ENCODE data around the gene RANGAP1.

DNA sequence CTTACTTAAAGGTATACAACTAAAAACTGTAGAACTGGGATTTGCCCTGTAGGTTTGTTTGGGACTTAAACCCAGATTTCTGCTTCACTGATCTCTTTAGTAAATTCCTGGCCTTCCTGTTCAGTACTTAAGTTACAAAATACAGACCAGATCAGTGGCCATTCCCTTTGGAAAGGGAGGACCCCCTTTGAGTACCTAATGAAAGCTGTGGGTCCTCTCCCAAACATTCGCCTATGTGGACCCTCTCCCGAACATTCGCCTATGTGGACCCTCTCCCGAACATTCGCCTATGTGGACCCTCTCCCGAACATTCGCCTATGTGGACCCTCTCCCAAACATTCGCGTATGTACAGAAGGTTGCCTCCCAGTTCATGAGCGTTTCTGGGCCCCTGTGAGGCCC lies 70.6 kb downstream of the RANGAP1 start:
- no peak for TF ChIP-seq ZC3H10 (CRISPR knock-in tag; IDR thresholded peaks at IDR 0.05)
- TF ChIP-seq PPARA (CRISPR knock-in tag; IDR thresholded peaks at IDR 0.05; ENCODE audit: borderline replicate concordance), result no peak
- TF ChIP-seq, protein P1, sequence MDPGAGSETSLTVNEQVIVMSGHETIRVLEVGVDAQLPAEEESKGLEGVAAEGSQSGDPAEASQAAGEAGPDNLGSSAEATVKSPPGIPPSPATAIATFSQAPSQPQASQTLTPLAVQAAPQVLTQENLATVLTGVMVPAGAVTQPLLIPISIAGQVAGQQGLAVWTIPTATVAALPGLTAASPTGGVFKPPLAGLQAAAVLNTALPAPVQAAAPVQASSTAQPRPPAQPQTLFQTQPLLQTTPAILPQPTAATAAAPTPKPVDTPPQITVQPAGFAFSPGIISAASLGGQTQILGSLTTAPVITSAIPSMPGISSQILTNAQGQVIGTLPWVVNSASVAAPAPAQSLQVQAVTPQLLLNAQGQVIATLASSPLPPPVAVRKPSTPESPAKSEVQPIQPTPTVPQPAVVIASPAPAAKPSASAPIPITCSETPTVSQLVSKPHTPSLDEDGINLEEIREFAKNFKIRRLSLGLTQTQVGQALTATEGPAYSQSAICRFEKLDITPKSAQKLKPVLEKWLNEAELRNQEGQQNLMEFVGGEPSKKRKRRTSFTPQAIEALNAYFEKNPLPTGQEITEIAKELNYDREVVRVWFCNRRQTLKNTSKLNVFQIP (CRISPR knock-in tag; IDR thresholded peaks at IDR 0.05; ENCODE audit: borderline replicate concordance, low read depth), result no peak
- TF ChIP-seq, protein P2, sequence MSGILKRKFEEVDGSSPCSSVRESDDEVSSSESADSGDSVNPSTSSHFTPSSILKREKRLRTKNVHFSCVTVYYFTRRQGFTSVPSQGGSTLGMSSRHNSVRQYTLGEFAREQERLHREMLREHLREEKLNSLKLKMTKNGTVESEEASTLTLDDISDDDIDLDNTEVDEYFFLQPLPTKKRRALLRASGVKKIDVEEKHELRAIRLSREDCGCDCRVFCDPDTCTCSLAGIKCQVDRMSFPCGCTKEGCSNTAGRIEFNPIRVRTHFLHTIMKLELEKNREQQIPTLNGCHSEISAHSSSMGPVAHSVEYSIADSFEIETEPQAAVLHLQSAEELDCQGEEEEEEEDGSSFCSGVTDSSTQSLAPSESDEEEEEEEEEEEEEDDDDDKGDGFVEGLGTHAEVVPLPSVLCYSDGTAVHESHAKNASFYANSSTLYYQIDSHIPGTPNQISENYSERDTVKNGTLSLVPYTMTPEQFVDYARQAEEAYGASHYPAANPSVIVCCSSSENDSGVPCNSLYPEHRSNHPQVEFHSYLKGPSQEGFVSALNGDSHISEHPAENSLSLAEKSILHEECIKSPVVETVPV (CRISPR knock-in tag; IDR thresholded peaks at IDR 0.05), result no peak
- no peak for TF ChIP-seq CSDC2 (CRISPR knock-in tag; IDR thresholded peaks at IDR 0.05)
- no peak for TF ChIP-seq ZNF70 (CRISPR knock-in tag; IDR thresholded peaks at IDR 0.05)
- TF ChIP-seq ARNTL (CRISPR knock-in tag; IDR thresholded peaks at IDR 0.05; ENCODE audit: borderline replicate concordance, low read depth), result no peak
- TF ChIP-seq, protein P3, sequence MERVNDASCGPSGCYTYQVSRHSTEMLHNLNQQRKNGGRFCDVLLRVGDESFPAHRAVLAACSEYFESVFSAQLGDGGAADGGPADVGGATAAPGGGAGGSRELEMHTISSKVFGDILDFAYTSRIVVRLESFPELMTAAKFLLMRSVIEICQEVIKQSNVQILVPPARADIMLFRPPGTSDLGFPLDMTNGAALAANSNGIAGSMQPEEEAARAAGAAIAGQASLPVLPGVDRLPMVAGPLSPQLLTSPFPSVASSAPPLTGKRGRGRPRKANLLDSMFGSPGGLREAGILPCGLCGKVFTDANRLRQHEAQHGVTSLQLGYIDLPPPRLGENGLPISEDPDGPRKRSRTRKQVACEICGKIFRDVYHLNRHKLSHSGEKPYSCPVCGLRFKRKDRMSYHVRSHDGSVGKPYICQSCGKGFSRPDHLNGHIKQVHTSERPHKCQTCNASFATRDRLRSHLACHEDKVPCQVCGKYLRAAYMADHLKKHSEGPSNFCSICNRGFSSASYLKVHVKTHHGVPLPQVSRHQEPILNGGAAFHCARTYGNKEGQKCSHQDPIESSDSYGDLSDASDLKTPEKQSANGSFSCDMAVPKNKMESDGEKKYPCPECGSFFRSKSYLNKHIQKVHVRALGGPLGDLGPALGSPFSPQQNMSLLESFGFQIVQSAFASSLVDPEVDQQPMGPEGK (CRISPR knock-in tag; IDR thresholded peaks at IDR 0.05; ENCODE audit: borderline replicate concordance), result no peak
- TF ChIP-seq ZFP3 (CRISPR knock-in tag; IDR thresholded peaks at IDR 0.05), result no peak
- no peak for TF ChIP-seq ZNF565 (CRISPR knock-in tag; conservative IDR thresholded peaks at IDR 0.05; ENCODE audit: low read depth)
- TF ChIP-seq, protein P4, sequence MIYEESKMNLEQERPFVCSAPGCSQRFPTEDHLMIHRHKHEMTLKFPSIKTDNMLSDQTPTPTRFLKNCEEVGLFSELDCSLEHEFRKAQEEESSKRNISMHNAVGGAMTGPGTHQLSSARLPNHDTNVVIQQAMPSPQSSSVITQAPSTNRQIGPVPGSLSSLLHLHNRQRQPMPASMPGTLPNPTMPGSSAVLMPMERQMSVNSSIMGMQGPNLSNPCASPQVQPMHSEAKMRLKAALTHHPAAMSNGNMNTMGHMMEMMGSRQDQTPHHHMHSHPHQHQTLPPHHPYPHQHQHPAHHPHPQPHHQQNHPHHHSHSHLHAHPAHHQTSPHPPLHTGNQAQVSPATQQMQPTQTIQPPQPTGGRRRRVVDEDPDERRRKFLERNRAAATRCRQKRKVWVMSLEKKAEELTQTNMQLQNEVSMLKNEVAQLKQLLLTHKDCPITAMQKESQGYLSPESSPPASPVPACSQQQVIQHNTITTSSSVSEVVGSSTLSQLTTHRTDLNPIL (CRISPR knock-in tag; IDR thresholded peaks at IDR 0.05; ENCODE audit: low read depth), result no peak
- TF ChIP-seq, protein P5, sequence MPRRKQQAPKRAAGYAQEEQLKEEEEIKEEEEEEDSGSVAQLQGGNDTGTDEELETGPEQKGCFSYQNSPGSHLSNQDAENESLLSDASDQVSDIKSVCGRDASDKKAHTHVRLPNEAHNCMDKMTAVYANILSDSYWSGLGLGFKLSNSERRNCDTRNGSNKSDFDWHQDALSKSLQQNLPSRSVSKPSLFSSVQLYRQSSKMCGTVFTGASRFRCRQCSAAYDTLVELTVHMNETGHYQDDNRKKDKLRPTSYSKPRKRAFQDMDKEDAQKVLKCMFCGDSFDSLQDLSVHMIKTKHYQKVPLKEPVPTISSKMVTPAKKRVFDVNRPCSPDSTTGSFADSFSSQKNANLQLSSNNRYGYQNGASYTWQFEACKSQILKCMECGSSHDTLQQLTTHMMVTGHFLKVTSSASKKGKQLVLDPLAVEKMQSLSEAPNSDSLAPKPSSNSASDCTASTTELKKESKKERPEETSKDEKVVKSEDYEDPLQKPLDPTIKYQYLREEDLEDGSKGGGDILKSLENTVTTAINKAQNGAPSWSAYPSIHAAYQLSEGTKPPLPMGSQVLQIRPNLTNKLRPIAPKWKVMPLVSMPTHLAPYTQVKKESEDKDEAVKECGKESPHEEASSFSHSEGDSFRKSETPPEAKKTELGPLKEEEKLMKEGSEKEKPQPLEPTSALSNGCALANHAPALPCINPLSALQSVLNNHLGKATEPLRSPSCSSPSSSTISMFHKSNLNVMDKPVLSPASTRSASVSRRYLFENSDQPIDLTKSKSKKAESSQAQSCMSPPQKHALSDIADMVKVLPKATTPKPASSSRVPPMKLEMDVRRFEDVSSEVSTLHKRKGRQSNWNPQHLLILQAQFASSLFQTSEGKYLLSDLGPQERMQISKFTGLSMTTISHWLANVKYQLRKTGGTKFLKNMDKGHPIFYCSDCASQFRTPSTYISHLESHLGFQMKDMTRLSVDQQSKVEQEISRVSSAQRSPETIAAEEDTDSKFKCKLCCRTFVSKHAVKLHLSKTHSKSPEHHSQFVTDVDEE (CRISPR knock-in tag; IDR thresholded peaks at IDR 0.05), result no peak

All from SK-N-SH treated with all-trans-retinoic acid at 6 μM for 48 hours (cell line).